ENCODE data around the gene KCTD15.

DNA sequence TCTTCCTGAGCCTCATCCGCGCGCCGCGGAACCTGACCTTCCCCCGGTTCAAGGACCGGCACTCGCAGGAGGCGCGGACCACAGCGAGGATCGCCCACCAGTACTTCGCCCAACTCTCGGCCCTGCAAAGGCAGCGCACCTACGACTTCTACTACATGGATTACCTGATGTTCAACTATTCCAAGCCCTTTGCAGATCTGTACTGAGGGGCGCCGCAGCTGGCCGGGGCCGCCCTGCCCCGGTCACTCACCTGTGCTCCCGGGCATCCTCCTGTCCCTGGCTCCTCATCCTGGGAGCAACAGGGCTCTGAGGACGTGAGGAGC, 23.9 kb upstream of the KCTD15 start:
- TF ChIP-seq, protein P1, sequence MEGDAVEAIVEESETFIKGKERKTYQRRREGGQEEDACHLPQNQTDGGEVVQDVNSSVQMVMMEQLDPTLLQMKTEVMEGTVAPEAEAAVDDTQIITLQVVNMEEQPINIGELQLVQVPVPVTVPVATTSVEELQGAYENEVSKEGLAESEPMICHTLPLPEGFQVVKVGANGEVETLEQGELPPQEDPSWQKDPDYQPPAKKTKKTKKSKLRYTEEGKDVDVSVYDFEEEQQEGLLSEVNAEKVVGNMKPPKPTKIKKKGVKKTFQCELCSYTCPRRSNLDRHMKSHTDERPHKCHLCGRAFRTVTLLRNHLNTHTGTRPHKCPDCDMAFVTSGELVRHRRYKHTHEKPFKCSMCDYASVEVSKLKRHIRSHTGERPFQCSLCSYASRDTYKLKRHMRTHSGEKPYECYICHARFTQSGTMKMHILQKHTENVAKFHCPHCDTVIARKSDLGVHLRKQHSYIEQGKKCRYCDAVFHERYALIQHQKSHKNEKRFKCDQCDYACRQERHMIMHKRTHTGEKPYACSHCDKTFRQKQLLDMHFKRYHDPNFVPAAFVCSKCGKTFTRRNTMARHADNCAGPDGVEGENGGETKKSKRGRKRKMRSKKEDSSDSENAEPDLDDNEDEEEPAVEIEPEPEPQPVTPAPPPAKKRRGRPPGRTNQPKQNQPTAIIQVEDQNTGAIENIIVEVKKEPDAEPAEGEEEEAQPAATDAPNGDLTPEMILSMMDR (IDR thresholded peaks at IDR 0.05) = no peak
- TF ChIP-seq POLR2AphosphoS5 (IDR thresholded peaks at IDR 0.05) = no peak
- TF ChIP-seq POLR2A (IDR thresholded peaks at IDR 0.05) = no peak

All from stomach (tissue), 4 donors.